Panc1 (cell line): Measurements from ENCODE around the gene CDC16. TPM values are rescaled to one million over a fixed set of nuclear protein-coding genes. Genes with fewer than 3 reads are reported as not detected.

Source experiments
- ATAC-seq: fragments of 200-7000 bp; cut with Tn5 transposase; 2 replicates; pipeline ENCODE4 v1.9.1; 2020; ENCODE audit warnings: mild to moderate bottlenecking, moderate library complexity
- BruUV-seq: library from RNA; stranded (reverse); fragments of 400-500 nt; replicated peaks from 2 replicates; lab custom pipeline; 2021; lab: Mats Ljungman, UMichigan
- CTCF ChIA-PET: fragments of 300-600 bp; sonication (Branson Sonifier 250); formaldehyde crosslinking; loops from one replicate; lab custom pipeline; 2022; ENCODE audit warnings: antibody characterized with exemption; lab: Charles Lee
- POLR2A ChIA-PET: fragments of 300-600 bp; sonication (Branson Sonifier 250); formaldehyde crosslinking; loops from one replicate; lab custom pipeline; 2022; ENCODE audit warnings: antibody characterized with exemption; lab: Charles Lee
- DNase-seq: peaks from one replicate; pipeline ENCODE4 v3.0.0-alpha.2; 2010; ENCODE audit warnings: low read depth, low spot score
- H3K27ac ChIP-seq: 2 replicates; pipeline ENCODE4 v1.5.1; 2011; ENCODE audit warnings: mild to moderate bottlenecking, low read length, inconsistent platforms
- H3K27me3 ChIP-seq: fragments of 200-500 bp; sonication (Bioruptor generic); 2 replicates; pipeline ENCODE4 v1.6.0; 2014; ENCODE audit warnings: low read length, inconsistent platforms; ENCODE audit not compliant: control insufficient read depth, insufficient read depth
- H3K36me3 ChIP-seq: fragments of 200-500 bp; sonication (Bioruptor generic); 2 replicates; pipeline ENCODE4 v1.5.1; 2014; ENCODE audit warnings: inconsistent platforms, mild to moderate bottlenecking, low read length, moderate library complexity; ENCODE audit not compliant: control insufficient read depth, insufficient read depth
- H3K4me1 ChIP-seq: 2 replicates; pipeline ENCODE4 v1.5.1; 2011; ENCODE audit warnings: inconsistent platforms, mild to moderate bottlenecking, low read length, moderate library complexity; ENCODE audit not compliant: control insufficient read depth, insufficient read depth
- H3K4me3 ChIP-seq, 2 experiments: 2 replicates each; pipeline ENCODE4 v1.5.1; 2011 to 2012; ENCODE audit warnings: low read depth in 2 of 2, low read length in 2 of 2, mild to moderate bottlenecking in 2 of 2, inconsistent platforms in 1 of 2, moderate library complexity in 1 of 2
- H3K9me3 ChIP-seq: fragments of 200-500 bp; sonication (Bioruptor generic); 2 replicates; pipeline ENCODE4 v1.5.1; 2014; ENCODE audit warnings: low read depth, mild to moderate bottlenecking, inconsistent platforms, low read length, moderate library complexity; ENCODE audit not compliant: control insufficient read depth, insufficient read depth
- POLR2AphosphoS5 ChIP-seq: IDR thresholded peaks from 2 replicates; pipeline ENCODE4 v1.6.1; 2012; ENCODE audit warnings: mild to moderate bottlenecking, low read depth, low read length, moderate library complexity
- SIN3A ChIP-seq: IDR thresholded peaks from 2 replicates; pipeline ENCODE4 v1.6.1; 2012; ENCODE audit warnings: low read depth, mild to moderate bottlenecking, low read length, moderate library complexity, borderline replicate concordance; ENCODE audit not compliant: insufficient read depth
- TCF7L2 ChIP-seq: IDR thresholded peaks from 2 replicates; pipeline ENCODE4 v1.6.1; 2011; ENCODE audit warnings: mild to moderate bottlenecking, low read depth, low read length, inconsistent platforms
- in situ Hi-C: cut with HindIII; loops from 2 replicates; pipeline ENCODE4 v1.10.0; 2016; ENCODE audit warnings: low sequenced_read_pairs, low pct_unique_long_range_greater_than_20kb
- intact Hi-C: fragments of 100-400 bp; cut with micrococcal nuclease; formaldehyde crosslinking; loops from one replicate; pipeline ENCODE4 v1.10.0; 2022; ENCODE audit not compliant: unreplicated experiment
- total RNA-seq: library from RNA; stranded (reverse); gene quantifications from one replicate; pipeline ENCODE4 v1.2.1, GENCODE V29; 2021; ENCODE audit not compliant: unreplicated experiment
- TF ChIP-seq, protein P1 (sequence below), 2 experiments: IDR thresholded peaks; 2 replicates each; pipeline ENCODE4 v1.6.1; 2011 to 2012; ENCODE audit warnings: low read depth in 2 of 2, control low read depth in 1 of 2, low read length in 1 of 2, mild to moderate bottlenecking in 1 of 2, moderate library complexity in 1 of 2; ENCODE audit not compliant: insufficient read depth in 1 of 2
- TF ChIP-seq, protein P2 (sequence below): fragments of 450-650 bp; IDR thresholded peaks from 2 replicates; pipeline ENCODE4 v1.5.1; 2017; ENCODE audit warnings: mild to moderate bottlenecking

The CDC16 gene
- total RNA-seq, 1 experiment from 2014 or later, result 51.8 TPM

DNA sequence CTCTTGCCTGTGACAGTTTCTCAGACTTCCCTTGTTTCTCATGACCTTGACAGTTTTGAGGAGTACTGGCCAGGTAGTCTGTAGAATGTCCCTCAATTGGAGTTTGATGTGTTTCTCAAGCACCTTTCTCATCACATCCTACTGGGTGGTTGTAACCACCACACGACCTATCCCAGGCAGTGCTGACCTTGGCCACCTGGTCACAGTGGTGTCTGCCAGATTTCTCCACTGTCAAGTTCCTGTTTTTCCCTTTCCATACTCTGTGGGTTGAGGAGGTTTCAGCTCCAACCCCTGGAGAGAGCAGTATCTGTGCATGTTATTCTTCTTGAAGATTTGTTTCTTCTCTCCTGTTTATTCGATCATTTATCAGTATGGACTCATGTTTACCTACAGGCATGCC lies 38.3 kb downstream of the CDC16 start:
- ChIA-PET POLR2A (no interaction called here), CTCF (no interaction called here)
- H3K9me3 ChIP-seq, result no peaks in the 10 kb centered on the region
- DNase-seq (no peak), ATAC-seq (no peak)
- no peak overlapping the region for H3K27ac ChIP-seq
- H3K4me1 ChIP-seq, result no peaks in the 10 kb centered on the region
- no peaks in the 10 kb centered on the region for H3K27me3 ChIP-seq
- BruUV-seq, result no TSS peak
- TF ChIP-seq, protein P1, sequence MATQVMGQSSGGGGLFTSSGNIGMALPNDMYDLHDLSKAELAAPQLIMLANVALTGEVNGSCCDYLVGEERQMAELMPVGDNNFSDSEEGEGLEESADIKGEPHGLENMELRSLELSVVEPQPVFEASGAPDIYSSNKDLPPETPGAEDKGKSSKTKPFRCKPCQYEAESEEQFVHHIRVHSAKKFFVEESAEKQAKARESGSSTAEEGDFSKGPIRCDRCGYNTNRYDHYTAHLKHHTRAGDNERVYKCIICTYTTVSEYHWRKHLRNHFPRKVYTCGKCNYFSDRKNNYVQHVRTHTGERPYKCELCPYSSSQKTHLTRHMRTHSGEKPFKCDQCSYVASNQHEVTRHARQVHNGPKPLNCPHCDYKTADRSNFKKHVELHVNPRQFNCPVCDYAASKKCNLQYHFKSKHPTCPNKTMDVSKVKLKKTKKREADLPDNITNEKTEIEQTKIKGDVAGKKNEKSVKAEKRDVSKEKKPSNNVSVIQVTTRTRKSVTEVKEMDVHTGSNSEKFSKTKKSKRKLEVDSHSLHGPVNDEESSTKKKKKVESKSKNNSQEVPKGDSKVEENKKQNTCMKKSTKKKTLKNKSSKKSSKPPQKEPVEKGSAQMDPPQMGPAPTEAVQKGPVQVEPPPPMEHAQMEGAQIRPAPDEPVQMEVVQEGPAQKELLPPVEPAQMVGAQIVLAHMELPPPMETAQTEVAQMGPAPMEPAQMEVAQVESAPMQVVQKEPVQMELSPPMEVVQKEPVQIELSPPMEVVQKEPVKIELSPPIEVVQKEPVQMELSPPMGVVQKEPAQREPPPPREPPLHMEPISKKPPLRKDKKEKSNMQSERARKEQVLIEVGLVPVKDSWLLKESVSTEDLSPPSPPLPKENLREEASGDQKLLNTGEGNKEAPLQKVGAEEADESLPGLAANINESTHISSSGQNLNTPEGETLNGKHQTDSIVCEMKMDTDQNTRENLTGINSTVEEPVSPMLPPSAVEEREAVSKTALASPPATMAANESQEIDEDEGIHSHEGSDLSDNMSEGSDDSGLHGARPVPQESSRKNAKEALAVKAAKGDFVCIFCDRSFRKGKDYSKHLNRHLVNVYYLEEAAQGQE (IDR thresholded peaks at IDR 0.05; ENCODE audit: insufficient read depth in 1 of 2, low read depth in 2 of 2, low read length in 1 of 2), result no peak
- TF ChIP-seq TCF7L2 (no peak), POLR2AphosphoS5 (no peak), SIN3A (no peak)
- TF ChIP-seq, protein P2, sequence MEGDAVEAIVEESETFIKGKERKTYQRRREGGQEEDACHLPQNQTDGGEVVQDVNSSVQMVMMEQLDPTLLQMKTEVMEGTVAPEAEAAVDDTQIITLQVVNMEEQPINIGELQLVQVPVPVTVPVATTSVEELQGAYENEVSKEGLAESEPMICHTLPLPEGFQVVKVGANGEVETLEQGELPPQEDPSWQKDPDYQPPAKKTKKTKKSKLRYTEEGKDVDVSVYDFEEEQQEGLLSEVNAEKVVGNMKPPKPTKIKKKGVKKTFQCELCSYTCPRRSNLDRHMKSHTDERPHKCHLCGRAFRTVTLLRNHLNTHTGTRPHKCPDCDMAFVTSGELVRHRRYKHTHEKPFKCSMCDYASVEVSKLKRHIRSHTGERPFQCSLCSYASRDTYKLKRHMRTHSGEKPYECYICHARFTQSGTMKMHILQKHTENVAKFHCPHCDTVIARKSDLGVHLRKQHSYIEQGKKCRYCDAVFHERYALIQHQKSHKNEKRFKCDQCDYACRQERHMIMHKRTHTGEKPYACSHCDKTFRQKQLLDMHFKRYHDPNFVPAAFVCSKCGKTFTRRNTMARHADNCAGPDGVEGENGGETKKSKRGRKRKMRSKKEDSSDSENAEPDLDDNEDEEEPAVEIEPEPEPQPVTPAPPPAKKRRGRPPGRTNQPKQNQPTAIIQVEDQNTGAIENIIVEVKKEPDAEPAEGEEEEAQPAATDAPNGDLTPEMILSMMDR, result no peak
- in situ Hi-C loops (no loop called here), intact Hi-C loops (no loop called here)
- no peak overlapping the region for H3K4me3 ChIP-seq
- peaks cover 12% of the 10 kb centered on the region; the same call in 1 of the 2 replicates for H3K36me3 ChIP-seq

DNA sequence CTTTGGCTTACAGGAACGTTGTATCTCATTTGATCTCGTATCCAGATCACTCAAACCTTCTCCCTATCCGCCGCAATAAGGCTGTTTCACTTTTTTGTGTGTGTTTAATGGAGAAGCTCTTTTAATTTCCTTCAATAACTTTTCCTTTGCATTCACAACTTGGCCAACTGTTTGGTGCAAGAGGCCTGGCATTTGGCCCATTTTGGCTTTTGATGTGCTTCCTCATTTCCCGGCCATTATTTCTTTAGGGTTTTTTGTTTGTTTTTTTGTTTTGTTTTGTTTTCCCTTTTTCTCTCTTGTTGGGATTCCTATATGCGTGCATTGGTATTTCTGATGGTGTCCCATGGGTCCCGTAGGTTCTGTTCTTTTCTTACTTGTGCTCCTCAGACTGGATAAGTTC lies 40.6 kb downstream of the CDC16 start:
- peaks cover 12% of the 10 kb centered on the region; the same call in 1 of the 2 replicates for H3K36me3 ChIP-seq
- peaks cover 8% of the 10 kb centered on the region for H3K4me1 ChIP-seq
- ChIA-PET POLR2A (no interaction called here), CTCF (no interaction called here)
- H3K27me3 ChIP-seq, result no peaks in the 10 kb centered on the region
- TF ChIP-seq, protein P1 (IDR thresholded peaks at IDR 0.05; ENCODE audit: insufficient read depth in 1 of 2, low read depth in 2 of 2, low read length in 1 of 2), result no peak
- TF ChIP-seq SIN3A, result no peak
- no peak for TF ChIP-seq TCF7L2
- TF ChIP-seq, protein P2, result no peak
- TF ChIP-seq POLR2AphosphoS5, result no peak
- DNase-seq, result no peak
- intact Hi-C loops, result no loop called here
- no peak for ATAC-seq
- H3K27ac ChIP-seq, result no peak overlapping the region
- no peaks in the 10 kb centered on the region for H3K9me3 ChIP-seq
- BruUV-seq, result no TSS peak
- in situ Hi-C loops, result no loop called here
- H3K4me3 ChIP-seq, result no peak overlapping the region
